Heart right ventricle (tissue), 16 donors: ENCODE measurements around the gene MGAT1. TPM values are rescaled to one million over a fixed set of nuclear protein-coding genes. Genes with fewer than 3 reads are reported as not detected.

ENCODE experiments used
- ATAC-seq, 8 donors: fragments of 200-7000 bp; cut with Tn5 transposase; one replicate each; pipeline ENCODE4 v1.9.1; 2020; ENCODE audit warnings: mild to moderate bottlenecking in 8 of 8, moderate library complexity in 8 of 8, moderate number of reproducible peaks in 1 of 8
- DNase-seq, 2 donors: peaks; one replicate each; pipeline ENCODE4 v3.0.0-alpha.2; 2020
- H3K27ac ChIP-seq, 10 donors: fragments of 200-600 bp; sonication (generic) in 2 of 10; one replicate each; pipeline versions ENCODE4 v1.5.0 to v1.8.0; 2020 to 2022; ENCODE audit warnings: mild to moderate bottlenecking in 3 of 10
- H3K27me3 ChIP-seq, 7 donors: fragments of 200-600 bp; one replicate each; pipeline ENCODE4 v1.8.0; 2021 to 2022; ENCODE audit warnings: mild to moderate bottlenecking in 2 of 7
- H3K36me3 ChIP-seq, 9 donors: fragments of 200-600 bp; sonication (generic) in 1 of 9; one replicate each; pipeline versions ENCODE4 v1.5.0 to v1.8.0; 2020 to 2022; ENCODE audit warnings: mild to moderate bottlenecking in 2 of 9
- H3K4me1 ChIP-seq, 9 donors: fragments of 200-600 bp; sonication (generic) in 1 of 9; one replicate each; pipeline versions ENCODE4 v1.5.0 to v1.8.0; 2020 to 2022; ENCODE audit warnings: mild to moderate bottlenecking in 4 of 9
- H3K4me3 ChIP-seq, 10 donors: fragments of 200-600 bp; sonication (generic) in 2 of 10; one replicate each; pipeline versions ENCODE4 v1.5.0 to v1.8.0; 2020 to 2022; ENCODE audit warnings: mild to moderate bottlenecking in 7 of 10, moderate library complexity in 2 of 10
- H3K9me3 ChIP-seq, 11 donors: fragments of 200-600 bp in 10 of 11; sonication (generic) in 2 of 11; one replicate each; pipeline versions ENCODE4 v1.5.0 to v1.8.0; 2013 to 2022; ENCODE audit warnings: mild to moderate bottlenecking in 2 of 11, control low read depth in 1 of 11, moderate library complexity in 1 of 11
- WGBS, 2 donors: extraction: QIAGEN DNeasy Blood & Tissue Kit; methylation state at CpG; one replicate each; pipeline ENCODE4 v1.1.7; 2013; ENCODE audit warnings: inconsistent platforms in 1 of 2; 5-methylcytosine and 5-hydroxymethylcytosine counted together
- intact Hi-C, 10 donors: fragments of 100-400 bp; cut with DNase I; formaldehyde crosslinking; loops; one replicate each; pipeline versions ENCODE4 v1.11.1 to v1.14.2; 2022
- polyA plus RNA-seq, 2 donors: library from polyadenylated mRNA; stranded (reverse); fragments of 200-250 nt; gene quantifications; one replicate each; pipeline ENCODE4 v1.2.3, GENCODE V29; 2013
- total RNA-seq, 10 donors: library from RNA; stranded (reverse); fragmentation: NEBNext Ultra II Directional in 3 of 10; extraction: Animal tissue kit (Norgen Biotek cat#: 25700) in 3 of 10; gene quantifications; one replicate each; pipeline versions ENCODE4 v1.2.1 to v1.2.4, GENCODE V29; 2021 to 2023
- TF ChIP-seq, protein P1 (sequence below), 9 donors: fragments of 200-600 bp; sonication (generic) in 2 of 9; IDR thresholded peaks; one replicate each; pipeline versions ENCODE4 v1.5.0 to v1.8.0; 2021 to 2022; ENCODE audit warnings: antibody characterized with exemption in 9 of 9, mild to moderate bottlenecking in 5 of 9, moderate library complexity in 1 of 9
- donor health status: Arrhythmogenic right ventricular cardiomyopathy.
- donor health status: ischemic (EF 13 %, LVEDD 7.1; RV severe dilation, severe dysfunction).
- donor health status: healthy with polysubstance abuse.
- donor health status: DM: no; HTN: yes; CAD: no.
- donor health status: DM: no; HTN: no; CAD: no.
- donor health status: ischemic (EF 25% LVEDD 6.9; RV normal size, moderate dysfunction).
- donor health status: ischemic (EF 25% LVEDD 5.7; RV mildly dilated, moderate dysfunction).
- donor health status: healthy.
- donor health status: DM: yes; HTN: yes; CAD: no.
- donor health status: Ischemic cardiomyopathy.
- donor health status: ischemic (EF 35%, LVEDD 5.7; RV mildly dilated, moderate dysfunction).
- donor health status: nonischemic (EF 11% LVEDD 7.7; RV severe dilation, severe dysfunction).
- donor health status: DM: yes; HTN: yes; CAD: no.
- donor health status: PGD.
- donor health status: ischemic (EF 29% LVEDD 5.4; RV normal size, mild dysfunction).
- donor health status: nonischemic (EF 23%, LVEDD 6.1; RV moderate dilation, normal function).

MGAT1 gene
- total and polyA plus RNA-seq, 12 donors = 50.1 to 127 (median 66.1) TPM

DNA sequence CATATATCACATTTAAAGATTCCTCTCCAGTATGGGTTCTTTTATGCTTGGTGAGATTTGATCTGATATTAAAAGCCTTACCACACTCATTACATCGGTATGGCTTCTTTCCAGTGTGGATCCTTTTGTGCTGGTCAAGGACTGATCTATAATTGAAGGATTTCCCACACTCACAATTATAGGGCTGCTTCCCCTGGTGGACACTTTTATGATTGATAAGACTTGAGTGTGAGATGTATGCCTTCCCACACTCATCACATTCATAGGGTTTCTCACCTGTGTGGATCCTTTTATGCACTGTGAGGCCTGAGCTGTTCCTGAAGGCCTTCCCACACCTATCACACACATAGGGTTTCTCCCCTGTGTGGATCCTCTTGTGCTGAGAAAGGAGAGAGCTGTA is 46.3 kb upstream of the MGAT1 start:
- H3K36me3 ChIP-seq = peaks cover 0 to 54% (median 33%) of the 10 kb centered on the region in 9 donors
- intact Hi-C loops = loop anchor here in 1 of 10 donors (10.0 kb wide), 1 partner anchor 54 kb away; no protein-coding TSS in a partner anchor
- H3K9me3 ChIP-seq = peaks cover 0 to 36% (median 0%) of the 10 kb centered on the region in 11 donors
- no peak overlapping the region for H3K4me3 ChIP-seq
- ATAC-seq (no peak), DNase-seq (no peak)
- TF ChIP-seq, protein P1, sequence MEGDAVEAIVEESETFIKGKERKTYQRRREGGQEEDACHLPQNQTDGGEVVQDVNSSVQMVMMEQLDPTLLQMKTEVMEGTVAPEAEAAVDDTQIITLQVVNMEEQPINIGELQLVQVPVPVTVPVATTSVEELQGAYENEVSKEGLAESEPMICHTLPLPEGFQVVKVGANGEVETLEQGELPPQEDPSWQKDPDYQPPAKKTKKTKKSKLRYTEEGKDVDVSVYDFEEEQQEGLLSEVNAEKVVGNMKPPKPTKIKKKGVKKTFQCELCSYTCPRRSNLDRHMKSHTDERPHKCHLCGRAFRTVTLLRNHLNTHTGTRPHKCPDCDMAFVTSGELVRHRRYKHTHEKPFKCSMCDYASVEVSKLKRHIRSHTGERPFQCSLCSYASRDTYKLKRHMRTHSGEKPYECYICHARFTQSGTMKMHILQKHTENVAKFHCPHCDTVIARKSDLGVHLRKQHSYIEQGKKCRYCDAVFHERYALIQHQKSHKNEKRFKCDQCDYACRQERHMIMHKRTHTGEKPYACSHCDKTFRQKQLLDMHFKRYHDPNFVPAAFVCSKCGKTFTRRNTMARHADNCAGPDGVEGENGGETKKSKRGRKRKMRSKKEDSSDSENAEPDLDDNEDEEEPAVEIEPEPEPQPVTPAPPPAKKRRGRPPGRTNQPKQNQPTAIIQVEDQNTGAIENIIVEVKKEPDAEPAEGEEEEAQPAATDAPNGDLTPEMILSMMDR (IDR thresholded peaks at IDR 0.05) = no peak
- no peak overlapping the region for H3K27ac ChIP-seq
- 100% methylated on average over 1 of the region's 1 CpG for WGBS, 2 donors
- H3K4me1 ChIP-seq = peaks cover 0 to 20% (median 9%) of the 10 kb centered on the region in 9 donors
- no peaks in the 10 kb centered on the region for H3K27me3 ChIP-seq

DNA sequence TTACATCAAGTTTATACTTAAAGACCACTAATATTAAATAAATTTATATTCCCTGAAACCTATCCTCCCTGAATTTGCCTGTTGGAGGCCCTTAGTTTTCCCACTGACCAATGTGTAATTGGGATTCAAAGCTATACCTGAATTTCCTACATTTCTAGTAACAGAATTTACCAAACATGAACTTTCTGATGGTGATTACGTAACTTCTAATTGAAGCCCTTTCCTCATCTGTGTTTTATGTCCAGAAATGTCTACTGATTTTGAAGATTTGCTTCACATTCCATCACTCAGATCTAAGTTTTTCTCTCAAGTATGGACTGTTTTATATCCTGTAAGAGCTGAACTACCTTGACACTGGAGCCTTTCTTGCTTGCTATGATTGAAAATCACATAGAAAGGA is 45.7 kb upstream of the MGAT1 start:
- peaks cover 0 to 14% (median 5%) of the 10 kb centered on the region in 9 donors for H3K4me1 ChIP-seq
- DNase-seq = no peak
- intact Hi-C loops = loop anchor here in 1 of 10 donors (10.0 kb wide), 1 partner anchor 53 kb away; no protein-coding TSS in a partner anchor
- WGBS, 2 donors = 93 to 95% methylated on average over 1 of the region's 1 CpG
- H3K4me3 ChIP-seq = no peak overlapping the region
- no peak overlapping the region for H3K27ac ChIP-seq
- H3K27me3 ChIP-seq = no peaks in the 10 kb centered on the region
- peaks cover 0 to 36% (median 0%) of the 10 kb centered on the region in 11 donors for H3K9me3 ChIP-seq
- ATAC-seq = no peak
- TF ChIP-seq, protein P1 (IDR thresholded peaks at IDR 0.05) = no peak
- H3K36me3 ChIP-seq = peaks cover 0 to 54% (median 33%) of the 10 kb centered on the region in 9 donors

DNA sequence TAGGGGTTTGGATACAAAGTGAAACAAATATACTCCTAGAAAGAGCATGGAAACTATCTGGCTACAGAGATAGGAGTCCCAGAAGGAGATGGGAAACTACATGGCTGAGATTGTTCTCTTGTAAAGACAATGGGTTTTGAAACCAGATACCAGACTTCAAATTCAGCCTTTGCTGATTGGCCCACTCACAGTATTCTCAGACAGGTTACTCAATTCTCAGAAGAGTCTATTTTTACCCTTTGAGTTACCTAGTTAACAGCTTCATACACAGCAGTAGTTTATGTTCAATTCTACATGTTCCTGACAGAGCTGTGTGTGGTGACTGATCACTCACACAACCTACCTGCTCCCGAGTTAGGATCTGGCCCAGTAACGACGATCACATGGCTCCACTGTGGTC is 44.4 kb upstream of the MGAT1 start:
- WGBS, 2 donors = 33 to 54% methylated on average over 3 of the region's 3 CpGs
- Histone ChIP-seq H3K27ac (no peak overlapping the region), H3K4me1 (peaks cover 0 to 3% (median 0%) of the 10 kb centered on the region in 9 donors), H3K36me3 (peaks cover 0 to 52% (median 33%) of the 10 kb centered on the region in 9 donors), H3K27me3 (no peaks in the 10 kb centered on the region), H3K4me3 (no peak overlapping the region), H3K9me3 (peaks cover 0 to 36% (median 0%) of the 10 kb centered on the region in 11 donors)
- DNase-seq = no peak
- ATAC-seq = no peak
- intact Hi-C loops = loop anchor here in 1 of 10 donors (10.0 kb wide), 1 partner anchor 52 kb away; no protein-coding TSS in a partner anchor
- TF ChIP-seq, protein P1 (IDR thresholded peaks at IDR 0.05) = no peak

DNA sequence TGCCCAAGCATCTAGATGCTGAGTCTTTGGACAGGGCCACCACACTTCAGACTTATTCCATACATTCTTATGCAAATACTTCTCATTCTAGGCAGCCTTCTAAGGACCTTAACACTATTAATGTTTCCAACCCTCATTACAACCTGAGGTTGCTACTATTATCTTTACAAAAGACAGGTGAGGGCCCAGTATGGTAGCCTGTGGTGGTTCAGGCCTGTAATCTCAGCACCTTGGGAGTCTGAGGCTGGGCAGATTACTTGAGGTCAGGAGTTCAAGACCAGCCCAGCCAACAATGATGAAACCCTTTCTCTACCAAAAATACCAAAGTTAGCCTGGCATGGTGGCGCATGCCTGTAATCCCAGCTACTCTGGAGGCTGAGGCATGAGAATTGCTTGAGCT is 42.3 kb upstream of the MGAT1 start:
- TF ChIP-seq, protein P1 (IDR thresholded peaks at IDR 0.05) = no peak
- Histone ChIP-seq H3K36me3 (peaks cover 0 to 30% (median 16%) of the 10 kb centered on the region in 9 donors), H3K4me1 (no peaks in the 10 kb centered on the region), H3K27ac (no peak overlapping the region), H3K27me3 (no peaks in the 10 kb centered on the region), H3K4me3 (no peak overlapping the region), H3K9me3 (peaks cover 0 to 20% (median 0%) of the 10 kb centered on the region in 11 donors)
- intact Hi-C loops = loop anchor here in 1 of 10 donors (10.0 kb wide), 1 partner anchor 50 kb away; no protein-coding TSS in a partner anchor
- no peak for DNase-seq
- ATAC-seq = no peak
- 100% methylated on average over 1 of the region's 1 CpG for WGBS, 2 donors
